Fibroblast of gingiva (primary cell): Measurements from ENCODE around the gene SS18L1.
A peak's percentile ranks its signal among the peaks of the same experiment; 100 is the strongest.

Experiments used
- DNase-seq: peaks from one replicate; pipeline ENCODE4 v3.0.0-alpha.2; 2011; ENCODE audit warnings: low read depth

The SS18L1 gene

DNA sequence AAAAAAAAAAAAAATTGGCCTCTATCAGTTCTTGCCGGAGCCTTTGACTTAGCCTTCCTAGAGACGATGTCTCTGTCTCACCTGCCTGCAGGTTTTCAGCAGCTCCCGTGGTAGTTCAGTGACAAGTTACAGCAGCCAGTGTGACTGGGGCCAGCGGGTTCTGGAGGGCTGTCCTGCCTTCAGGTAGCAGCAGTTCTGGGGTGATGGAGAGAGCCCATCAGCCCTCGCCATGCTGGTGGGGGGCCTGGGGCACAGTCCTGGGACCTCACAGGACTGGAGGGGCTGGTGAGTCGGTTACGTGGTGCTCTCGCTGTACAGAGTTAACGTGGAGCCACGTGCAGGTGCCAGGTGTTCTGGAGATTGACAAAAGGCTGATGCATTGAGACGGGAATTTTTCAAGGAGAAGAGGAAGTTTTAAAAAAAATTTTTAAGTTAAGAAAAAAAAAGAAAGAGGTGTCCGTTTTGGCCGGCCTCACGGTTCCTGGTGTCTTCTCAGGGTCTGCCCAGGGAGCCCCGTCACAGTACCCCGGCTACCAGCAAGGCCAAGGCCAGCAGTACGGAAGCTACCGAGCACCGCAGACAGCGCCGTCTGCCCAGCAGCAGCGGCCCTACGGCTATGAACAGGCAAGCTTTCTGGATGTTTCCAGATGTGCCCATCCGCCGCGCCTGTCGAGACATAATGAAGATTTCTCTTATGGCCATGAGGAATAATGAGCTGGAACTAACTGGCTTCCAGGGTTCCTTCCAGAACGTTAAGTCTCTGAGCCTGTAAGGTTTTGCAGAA lies 30.6 kb downstream of the SS18L1 start:
- DNase-seq = no peak

DNA sequence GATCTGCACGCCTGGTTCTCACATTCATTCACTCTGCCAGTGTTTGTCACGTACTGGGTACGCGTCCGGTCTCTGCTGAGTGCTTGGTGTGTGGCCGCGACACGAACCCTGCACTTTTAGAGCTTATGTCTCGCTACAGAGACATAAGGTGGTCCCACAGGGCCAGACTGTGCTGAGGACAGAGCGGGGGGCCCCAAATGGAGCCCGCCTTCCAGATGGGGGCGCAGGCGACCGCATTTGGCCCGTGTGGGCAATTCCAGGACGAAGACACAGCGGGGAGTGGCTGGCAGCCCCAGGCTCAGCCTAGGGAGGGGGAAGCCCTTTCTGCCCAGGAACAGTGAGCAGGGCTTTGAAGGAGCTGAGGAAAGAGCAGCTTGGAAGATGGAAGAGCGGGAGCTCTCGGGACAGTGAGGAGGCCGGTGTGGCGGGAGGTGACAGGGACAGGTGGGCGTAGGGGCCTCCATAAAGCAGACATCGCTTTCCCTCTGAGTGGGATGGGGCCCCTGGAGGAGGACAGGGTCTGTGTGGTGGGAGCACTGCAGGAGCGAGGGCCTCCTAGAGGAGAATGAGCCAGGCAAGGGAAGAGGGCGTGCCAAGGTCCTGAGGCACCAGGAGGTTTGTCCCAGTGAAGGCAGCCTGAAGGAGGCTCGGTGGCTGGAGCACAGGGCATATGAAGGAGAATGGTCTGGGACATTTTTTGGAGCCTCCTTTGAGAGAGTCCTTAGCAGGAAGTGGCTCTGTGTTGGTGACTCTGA lies 31.5 kb downstream of the SS18L1 start:
- DNase-seq = no peak

DNA sequence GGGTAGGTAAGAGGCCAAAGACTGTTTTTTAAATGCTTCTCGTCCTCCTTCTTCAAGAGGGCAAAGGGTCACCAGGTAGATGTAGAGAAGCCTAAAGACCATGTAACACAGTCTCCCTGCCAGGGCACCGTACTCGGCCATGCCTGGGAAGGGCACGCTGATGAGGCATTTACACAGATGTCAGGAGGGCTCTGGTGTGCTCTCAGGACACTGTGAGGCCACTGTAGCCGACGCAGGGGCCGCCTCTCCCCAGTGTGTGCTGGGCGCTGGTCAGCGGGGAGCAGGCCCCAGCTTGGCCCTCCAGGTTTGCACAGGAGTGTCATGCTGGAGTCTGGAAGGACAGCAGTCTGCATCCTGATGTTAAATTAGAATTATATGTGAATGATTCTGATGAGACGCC lies 32.1 kb downstream of the SS18L1 start:
- no peak for DNase-seq

DNA sequence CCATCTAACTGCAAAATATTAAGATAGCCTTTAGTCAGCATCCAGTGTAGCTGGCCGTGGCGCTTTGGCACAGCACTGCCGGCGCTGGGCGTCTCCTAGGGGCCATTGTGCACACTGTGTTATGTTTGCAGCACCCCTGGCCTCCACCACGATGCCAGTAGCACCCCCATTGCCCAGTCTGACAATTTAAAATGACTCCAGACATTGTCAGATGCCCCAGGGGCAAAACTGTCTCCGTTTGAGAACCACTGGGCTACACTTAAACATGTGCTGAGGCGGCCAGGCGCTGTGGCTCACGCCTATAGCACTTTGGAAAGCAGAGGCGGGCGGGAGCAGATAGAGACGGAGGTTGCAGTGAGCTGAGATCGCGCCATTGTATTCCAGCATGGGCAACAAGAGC lies 33.3 kb downstream of the SS18L1 start:
- no peak for DNase-seq

DNA sequence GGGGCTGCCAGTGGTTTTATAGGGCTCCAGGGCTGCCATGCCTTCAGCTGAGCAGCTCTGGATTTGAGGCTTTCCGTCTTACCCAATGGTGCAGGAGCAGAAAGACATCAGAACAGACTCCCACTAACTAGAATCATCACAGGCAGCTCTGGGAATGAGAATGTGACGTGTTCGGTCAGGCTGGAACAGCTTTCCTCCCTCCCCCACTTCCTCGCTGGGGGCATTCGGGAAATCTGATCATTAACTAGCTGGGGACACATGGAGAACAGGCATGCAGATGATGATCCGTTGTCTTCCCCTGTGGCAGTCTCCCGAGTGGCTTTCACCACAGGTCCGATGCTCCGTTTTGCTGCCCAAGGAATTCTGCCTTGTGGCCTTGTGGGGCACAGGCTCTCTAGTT lies 33.7 kb downstream of the SS18L1 start:
- no peak for DNase-seq

DNA sequence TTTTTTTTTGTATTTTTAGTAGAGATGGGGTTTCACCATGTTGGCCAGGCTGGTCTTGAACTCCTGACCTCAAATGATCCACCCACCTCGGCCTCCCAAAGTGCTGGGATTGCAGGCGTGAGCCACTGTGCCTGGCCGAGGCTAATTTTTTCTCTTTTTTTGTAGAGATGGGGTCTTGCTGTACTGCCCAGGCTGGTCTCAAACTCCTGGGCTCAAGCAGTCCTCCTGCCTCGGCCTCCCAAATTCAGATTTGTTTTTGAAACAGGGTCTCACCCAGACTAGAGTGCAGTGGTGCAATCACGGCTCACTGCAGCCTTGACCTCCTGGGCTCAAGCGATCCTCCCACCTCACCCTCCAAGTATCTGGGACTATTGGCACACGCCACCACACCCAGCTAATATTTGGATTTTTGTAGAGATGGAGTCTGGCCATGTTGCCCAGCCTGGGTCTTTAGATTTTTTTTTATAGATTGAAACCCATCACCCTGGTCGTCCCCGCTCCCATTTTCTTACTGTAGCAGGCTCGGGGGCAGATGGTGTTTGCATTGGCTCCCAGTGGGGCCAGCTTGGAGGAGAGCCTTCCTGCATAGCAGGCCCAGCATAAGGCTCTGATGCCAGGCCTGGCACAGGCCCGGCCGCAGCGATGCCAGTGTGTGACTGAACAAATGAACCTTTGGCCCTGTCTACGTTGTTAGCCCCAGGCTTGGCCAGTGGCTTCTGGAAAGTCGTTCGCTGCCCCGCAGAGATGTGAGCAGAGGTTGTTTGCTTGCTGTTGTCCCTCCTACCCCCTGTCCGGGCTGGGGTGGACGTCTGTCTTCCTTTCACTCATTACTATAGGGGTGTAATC lies 35.0 kb downstream of the SS18L1 start:
- no peak for DNase-seq

DNA sequence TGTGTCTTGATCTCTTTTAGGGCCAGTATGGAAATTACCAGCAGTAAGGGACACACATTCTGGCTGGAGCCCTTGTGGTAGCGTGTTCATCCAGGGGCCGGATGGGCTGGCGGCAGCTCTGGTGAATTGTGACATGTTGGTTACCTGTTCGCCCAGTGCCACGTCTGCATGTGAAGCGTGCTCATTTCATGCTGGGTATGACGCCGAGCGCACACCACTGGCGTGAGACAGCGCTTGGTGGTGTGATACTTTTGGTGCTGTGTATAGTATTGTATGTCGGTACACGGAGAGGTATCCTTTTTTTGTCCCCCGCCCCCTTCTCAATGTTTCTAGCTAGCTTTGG lies 35.6 kb downstream of the SS18L1 start:
- no peak for DNase-seq

DNA sequence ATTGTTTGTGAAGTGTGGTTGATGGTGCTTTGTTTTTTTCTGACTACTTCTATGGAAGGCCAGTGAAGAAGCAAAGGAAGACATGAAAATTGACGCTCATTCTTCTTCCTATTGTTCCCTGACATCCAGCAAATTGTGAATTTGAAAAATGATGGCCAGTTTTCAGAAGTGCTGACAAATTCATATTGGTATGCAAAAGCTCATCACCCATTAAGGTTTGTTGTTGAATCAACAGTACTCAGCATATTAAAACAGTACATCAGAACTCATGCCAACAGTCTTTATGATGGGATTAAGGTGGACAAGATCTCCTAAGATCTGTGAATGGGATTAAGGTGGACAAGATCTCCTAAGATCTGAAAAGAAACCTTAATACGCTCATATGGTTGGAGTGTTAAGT lies 38.2 kb downstream of the SS18L1 start:
- no peak for DNase-seq

DNA sequence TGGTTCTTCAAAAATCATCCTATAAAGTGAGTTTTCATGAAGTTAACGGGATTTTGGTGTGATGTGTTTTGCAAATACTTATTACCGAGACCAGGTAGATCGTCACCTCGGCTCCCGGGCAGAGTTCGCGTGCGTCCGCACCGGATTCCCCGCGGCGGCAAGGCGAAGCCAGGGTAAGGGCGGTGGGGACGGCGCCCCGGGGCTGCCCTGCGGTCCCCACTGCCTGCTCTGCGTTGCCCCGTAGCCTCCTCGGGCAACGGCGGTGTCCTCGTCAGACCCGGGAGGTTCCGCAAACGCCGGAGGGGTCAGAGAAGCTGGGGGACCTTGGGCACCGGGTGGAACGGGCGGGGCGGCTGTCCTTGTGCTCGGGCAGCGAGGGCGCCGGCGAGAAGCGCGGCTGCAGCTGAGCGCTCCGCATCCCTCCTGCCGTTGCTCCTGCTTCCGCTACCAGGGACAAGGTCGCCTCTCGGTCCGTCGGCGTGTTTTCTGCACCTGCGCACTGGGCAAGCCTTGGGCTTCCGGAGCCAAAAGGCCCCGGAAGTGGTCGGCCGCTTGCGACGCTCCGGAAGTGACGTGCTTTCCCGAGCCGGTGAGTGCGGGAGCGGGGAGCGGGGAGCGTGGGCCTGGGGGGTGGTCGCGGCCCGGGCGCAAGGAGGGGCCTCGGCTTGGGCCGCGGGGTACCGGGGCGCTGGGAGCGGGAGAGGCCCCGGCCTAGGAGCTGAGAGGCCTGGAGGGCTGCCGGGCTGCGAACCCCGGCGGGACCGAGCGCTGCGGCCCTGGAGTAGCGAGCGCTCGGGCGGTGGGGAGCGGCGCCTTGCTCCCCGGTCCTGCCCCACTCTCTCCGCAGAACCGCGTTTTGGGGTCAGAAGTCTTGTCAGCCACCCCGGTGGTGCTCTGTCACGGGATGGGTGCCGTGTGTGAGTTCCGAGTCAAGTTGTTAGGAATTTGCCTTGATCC lies 39.2 kb downstream of the SS18L1 start, which contains the start of gene MTG2:
MTG2 (plus strand) TSS at position 560 of the 957 bp plus-strand sequence. CDS start 10,393 bp downstream, outside the sequence.
- DNase-seq = peak; percentile 93

DNA sequence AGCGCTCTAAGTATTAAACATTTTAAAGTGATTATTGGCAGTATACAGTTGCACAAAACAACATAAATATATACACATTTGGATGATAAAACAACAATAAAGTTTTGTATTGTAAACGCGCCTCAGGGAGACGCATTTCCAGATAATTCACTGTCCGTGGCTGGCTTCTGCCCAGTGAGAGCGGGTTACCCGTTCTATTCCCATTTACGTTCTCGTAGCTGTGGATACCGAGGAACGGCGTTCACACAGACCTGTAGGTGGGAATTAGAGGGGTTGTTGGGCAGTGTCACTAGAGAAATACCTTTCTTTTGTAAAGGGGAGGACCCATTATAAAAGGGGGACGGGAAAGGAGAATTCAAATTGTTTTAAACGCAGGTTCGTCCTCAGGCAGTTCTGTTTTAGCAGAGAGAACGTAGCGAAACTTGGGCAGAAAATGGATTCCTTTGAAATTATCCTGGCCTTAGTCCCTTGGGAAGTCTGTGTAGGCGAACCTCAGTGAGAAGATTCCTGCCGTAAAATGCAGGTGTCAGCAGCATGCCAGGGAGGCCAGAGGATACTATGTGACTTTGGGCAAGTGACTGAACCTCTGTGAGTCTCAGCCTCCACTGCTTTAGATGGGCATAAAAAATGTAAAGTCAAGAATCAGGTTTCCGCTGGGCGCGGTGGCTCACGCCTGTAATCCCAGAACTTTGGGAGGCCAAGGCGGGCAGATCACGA lies 40.0 kb downstream of the SS18L1 start:
- DNase-seq = no peak

DNA sequence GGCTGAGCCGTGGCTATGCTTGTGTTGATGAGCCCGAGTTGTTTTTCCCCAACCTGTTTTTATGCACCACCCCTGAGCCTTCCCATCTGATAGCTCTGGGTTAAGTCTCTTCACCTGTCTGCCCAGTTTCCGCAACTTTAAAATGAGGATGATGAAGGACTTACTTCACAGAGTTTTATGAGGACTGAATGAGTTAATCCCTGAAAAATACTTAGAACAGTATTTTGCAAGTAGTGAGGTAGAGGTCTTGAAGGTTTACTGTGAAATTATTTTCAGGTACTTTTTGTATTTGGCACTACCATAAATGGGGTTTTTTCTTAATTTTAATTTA lies 42.5 kb downstream of the SS18L1 start:
- DNase-seq = no peak

DNA sequence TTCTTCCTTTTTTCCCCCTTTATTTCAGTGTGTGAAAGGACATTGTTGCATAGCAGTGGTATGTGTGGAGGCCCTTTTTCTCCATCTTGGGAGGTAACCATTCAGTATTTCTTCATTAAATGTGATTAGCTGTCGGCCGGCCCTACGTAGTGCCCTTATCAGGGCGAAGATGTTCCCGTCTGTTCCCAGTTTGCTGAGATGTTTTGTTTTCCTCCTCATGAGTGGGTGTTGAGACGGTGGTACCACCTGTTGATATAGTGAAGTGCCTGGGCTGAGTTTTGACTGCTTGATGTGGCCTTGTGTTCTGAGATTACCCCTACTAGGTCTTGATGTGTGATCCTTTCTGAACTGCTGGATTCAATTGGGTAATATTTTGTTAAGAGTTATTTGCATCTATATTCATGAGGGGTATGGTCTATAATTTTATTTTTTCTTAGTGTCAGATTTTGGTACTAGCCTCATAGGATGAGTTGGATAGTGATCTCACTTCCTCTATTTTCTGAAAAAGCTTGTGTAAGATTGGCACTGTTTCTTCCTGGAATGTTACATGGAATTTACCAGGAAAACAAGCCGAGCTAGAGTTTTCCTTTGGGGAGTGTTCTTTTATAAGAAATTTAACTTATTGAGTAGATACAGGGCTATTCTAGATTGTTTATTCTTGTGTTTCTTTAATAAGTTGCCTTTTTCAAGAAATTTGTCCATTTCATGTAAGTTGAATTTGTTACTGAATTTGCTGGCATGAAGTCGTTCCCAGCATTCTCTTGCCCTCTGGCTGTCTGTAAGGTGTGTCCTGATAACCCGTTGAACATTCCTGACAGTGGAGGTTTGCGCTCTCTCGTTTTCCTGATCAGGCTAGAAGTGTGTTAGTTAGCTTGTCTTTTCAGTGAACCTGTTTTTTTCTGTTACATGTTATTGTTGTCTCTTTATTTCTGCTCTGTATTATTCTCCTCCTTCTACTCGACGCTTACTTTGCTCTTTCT lies 43.6 kb downstream of the SS18L1 start:
- DNase-seq = no peak

DNA sequence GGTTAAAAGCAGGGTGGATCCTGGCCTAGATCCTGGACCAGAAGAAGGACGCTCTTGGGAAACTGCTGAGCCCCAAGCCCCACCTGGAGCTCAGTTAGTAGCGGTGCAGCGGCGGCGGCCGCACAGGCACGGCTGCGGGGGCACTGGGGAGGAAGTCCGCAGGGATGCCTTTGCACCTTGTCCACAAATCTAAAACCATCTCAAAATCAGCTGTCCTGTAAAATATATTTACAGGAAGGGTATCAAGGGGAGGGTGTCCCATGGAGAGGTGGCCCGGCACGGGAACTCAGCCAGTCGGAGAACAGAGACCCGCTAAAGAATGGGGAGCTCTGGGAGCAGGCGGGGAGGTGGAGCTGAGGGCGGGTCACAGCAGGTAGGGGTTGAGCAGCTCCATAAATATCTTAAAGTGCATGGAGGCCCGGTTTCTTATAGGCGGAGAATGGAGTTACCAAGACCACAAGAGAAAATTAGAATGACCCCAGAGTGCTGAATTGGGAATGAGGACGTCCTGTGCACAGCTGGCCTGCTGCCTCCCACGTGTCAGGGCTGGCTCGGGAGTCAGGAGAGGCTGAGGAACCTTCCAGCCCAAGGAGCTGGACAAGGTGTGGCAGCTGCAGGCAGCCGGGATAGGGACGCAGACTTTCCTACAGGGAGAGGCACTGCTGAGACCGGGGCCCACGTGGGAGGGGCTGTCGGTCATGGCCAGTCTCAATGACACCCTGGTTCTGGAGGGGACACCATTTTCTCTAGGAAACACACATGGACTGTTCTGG lies 47.3 kb downstream of the SS18L1 start:
- no peak for DNase-seq

DNA sequence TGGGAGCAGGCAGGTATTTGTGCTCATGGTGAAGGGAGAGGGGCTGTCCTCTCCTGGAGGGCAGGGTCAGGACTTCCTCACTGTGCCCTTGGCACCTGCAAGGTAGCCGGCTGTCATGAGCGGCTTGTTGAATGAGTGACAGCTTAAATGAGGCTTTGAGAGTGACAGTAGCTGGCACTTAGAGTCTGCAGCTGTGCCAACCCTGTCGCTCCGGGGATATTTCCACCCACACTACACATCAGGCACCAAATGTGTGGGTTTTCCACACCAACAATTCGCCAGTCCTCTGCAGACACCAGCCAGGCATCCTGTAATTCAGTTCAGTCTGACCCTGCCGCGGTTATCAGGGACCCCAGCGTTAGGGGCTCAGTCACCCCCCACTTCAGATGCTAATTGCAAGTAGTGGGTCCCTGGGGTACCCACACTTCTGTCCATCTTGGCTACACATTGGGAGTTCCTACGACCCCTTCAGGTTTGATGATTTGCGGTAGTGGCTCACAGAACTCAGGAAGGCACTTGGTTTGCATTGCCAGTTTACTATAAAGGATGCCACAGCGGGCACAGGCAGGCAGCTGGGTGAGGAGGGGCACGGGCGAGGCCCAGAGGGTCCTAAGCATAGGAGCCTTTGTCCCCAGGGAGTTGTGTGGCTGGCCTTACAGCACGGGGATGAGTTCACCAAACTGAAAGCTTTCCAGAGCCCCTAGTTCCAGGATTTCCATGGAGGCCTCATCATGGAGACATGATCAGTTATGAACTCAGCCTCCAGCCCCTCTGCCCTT lies 48.4 kb downstream of the SS18L1 start:
- DNase-seq = no peak

DNA sequence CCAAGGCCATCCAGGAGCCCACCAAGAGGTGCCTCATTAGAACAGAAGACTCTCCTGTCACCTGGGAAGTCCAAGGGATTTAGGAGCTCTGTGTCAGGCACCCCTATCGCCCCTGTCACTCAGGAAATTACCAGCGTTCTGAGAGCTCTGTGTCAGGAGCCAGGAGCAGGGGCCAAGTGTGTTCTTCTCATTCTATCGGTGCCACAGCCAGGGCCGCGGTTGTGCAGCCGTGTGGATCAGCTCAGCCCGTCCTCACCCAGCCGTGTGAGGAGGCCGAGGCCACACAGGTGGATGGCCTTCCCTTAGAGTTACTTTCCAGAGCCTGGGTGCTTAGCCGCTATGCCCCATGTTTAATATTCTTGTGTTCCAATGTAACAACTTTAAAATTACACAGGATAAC lies 49.1 kb downstream of the SS18L1 start:
- DNase-seq = no peak

DNA sequence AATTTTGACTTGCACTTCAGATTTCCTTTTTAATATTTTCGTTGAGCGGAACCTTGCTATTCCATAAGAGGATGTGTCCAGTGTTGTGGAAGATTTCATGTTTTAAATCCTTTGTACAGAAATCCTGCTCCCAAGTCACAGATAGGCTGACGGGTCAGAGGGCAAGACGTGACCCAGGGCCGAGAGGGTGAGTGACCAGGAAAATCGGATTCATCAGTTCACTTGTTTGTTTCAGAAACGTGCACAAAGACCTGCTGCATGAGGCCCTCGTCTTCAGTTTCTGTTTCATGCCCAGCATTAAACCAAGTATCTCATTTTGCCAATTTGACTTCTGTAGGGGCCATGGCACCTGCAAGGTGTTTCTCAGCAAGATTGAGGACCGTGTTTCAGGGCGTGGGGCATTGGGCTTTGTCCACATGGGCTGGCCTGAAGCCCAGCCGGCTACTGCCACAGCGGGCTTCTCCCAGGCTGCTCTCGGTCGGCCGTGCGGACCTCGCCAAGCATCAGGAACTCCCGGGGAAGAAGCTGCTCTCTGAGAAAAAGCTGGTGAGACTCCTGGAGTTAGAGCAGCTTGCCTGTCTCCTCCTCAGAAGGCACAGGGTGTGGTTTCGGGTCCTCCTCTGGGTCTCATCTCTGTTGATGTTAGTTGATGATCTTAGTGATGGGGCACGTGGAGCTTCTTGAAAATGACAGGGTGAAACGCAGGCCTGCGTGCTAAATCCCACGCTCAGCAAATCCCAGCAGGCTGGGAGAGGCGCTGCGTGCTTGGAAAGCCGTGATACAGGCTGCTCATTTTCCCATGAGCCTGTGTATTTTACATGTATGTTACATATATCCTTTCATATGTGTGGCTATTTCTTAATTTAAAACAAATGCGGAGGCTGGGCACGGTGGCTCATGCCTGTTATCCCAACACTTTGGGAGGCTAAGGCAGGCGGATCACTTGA lies 49.8 kb downstream of the SS18L1 start:
- no peak for DNase-seq

DNA sequence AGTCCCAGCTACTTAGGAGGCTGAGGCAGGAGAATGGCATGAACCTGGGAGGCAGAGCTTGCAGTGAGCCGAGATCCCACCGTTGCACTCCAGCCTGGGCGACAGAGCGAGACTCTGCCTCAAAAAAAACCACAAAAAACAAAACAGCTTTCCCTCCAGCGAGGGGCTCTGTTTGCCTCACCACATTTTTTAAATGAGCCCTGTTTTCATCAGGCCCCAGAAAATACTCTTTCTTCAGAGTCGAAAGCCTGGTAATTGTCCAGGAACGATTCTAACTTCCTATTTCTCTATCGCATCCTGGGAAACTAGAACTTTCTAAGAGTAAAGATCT lies 51.5 kb downstream of the SS18L1 start:
- DNase-seq = no peak
